HG02623 (cell line): ENCODE results near the gene CERCAM.
"Not testable (repeated sequence)": the region's sequence is repeated elsewhere in the genome, so short reads cannot be mapped to it uniquely, and the experiment has no call there.

Source experiments
- ATAC-seq: cut with Tn5 transposase; IDR thresholded peaks from one replicate; pipeline ENCODE4 v1.9.1; 2021; ENCODE audit warnings: moderate library complexity; ENCODE audit not compliant: unreplicated experiment

CERCAM gene

GRCh38 chr9:128392302-128393144 lies 28.1 kb upstream of the CERCAM start:
- no peak for ATAC-seq

GRCh38 chr9:128393145-128393775 lies 27.4 kb upstream of the CERCAM start:
- ATAC-seq = no peak

- no peak for ATAC-seq
Observed at GRCh38 chr9:128393970-128394369, 26.7 kb upstream of the CERCAM start.

GRCh38 chr9:128394379-128395168 lies 26.1 kb upstream of the CERCAM start:
- ATAC-seq = no peak

GRCh38 chr9:128396970-128397613 lies 23.6 kb upstream of the CERCAM start:
- ATAC-seq = no peak

GRCh38 chr9:128397831-128398230 lies 22.8 kb upstream of the CERCAM start:
- ATAC-seq = no peak

- ATAC-seq = no peak
Observed at GRCh38 chr9:128399861-128400260, 20.8 kb upstream of the CERCAM start.

GRCh38 chr9:128404560-128404959 lies 16.1 kb upstream of the CERCAM start:
- no peak for ATAC-seq

- ATAC-seq = no peak
Observed at GRCh38 chr9:128405077-128405779, 15.4 kb upstream of the CERCAM start.

- ATAC-seq = no peak
Observed at GRCh38 chr9:128405780-128406171, 14.9 kb upstream of the CERCAM start.

- ATAC-seq = no peak
Observed at GRCh38 chr9:128406848-128407391, 13.7 kb upstream of the CERCAM start.

GRCh38 chr9:128408963-128409431 lies 11.7 kb upstream of the CERCAM start:
- ATAC-seq = no peak

GRCh38 chr9:128409450-128409849 lies 11.2 kb upstream of the CERCAM start:
- ATAC-seq = no peak

GRCh38 chr9:128409978-128410377 lies 10.7 kb upstream of the CERCAM start:
- ATAC-seq = no peak

GRCh38 chr9:128411364-128412119 lies 9.1 kb upstream of the CERCAM start:
- no peak for ATAC-seq

GRCh38 chr9:128412120-128412790 lies 8.4 kb upstream of the CERCAM start:
- no peak for ATAC-seq

GRCh38 chr9:128413728-128414127 lies 6.9 kb upstream of the CERCAM start:
- not testable (repeated sequence) for ATAC-seq

- no peak for ATAC-seq
Observed at GRCh38 chr9:128414461-128414860, 6.2 kb upstream of the CERCAM start.

GRCh38 chr9:128415281-128415680 lies 5.4 kb upstream of the CERCAM start:
- no peak for ATAC-seq
